WTC11 (cell line): Measurements from ENCODE around the gene KSR1.

Experiments used
- CREB1 ChIP-seq: sonication (generic); formaldehyde crosslinking; IDR thresholded peaks from 2 replicates; pipeline ENCODE4 v1.8.0; 2023; ENCODE audit warnings: mild to moderate bottlenecking, missing genetic modification reagents
- SMAD4 ChIP-seq: sonication (generic); formaldehyde crosslinking; IDR thresholded peaks from 2 replicates; pipeline ENCODE4 v1.8.0; 2022; ENCODE audit warnings: mild to moderate bottlenecking, missing genetic modification reagents
- TF ChIP-seq, protein P1 (sequence below): fragments of 200-600 bp; IDR thresholded peaks from 2 replicates; pipeline ENCODE4 v1.8.0; 2022; ENCODE audit warnings: antibody characterized with exemption

DNA sequence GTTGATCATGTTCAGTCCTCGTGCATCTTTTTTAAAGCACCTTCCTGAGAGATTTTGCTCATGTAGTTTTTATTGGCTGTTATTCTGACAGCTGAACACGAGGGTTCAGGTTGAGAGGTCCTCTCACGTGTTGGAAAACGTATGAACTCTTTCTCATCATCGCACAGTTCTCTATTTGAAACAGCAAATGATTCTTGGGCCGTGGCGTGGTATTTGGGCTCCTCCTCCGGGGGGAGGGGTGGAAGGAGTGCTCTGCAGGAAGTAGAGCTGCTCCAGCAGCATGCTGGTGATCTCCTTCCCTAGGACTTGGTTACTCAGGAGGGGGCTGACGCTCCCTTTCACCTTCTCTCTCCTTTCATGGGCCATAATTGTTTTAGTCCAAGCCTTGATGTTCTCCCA, 70.4 kb downstream of the KSR1 start:
- TF ChIP-seq SMAD4 (CRISPR knock-in tag) (no peak), CREB1 (CRISPR knock-in tag) (no peak)
- TF ChIP-seq, protein P1, sequence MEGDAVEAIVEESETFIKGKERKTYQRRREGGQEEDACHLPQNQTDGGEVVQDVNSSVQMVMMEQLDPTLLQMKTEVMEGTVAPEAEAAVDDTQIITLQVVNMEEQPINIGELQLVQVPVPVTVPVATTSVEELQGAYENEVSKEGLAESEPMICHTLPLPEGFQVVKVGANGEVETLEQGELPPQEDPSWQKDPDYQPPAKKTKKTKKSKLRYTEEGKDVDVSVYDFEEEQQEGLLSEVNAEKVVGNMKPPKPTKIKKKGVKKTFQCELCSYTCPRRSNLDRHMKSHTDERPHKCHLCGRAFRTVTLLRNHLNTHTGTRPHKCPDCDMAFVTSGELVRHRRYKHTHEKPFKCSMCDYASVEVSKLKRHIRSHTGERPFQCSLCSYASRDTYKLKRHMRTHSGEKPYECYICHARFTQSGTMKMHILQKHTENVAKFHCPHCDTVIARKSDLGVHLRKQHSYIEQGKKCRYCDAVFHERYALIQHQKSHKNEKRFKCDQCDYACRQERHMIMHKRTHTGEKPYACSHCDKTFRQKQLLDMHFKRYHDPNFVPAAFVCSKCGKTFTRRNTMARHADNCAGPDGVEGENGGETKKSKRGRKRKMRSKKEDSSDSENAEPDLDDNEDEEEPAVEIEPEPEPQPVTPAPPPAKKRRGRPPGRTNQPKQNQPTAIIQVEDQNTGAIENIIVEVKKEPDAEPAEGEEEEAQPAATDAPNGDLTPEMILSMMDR: no peak
